ENCODE measurements around the gene KCNK4.
A peak's percentile ranks its signal among the peaks of the same experiment; 100 is the strongest.

Gene KCNK4

GRCh38 chr11:64297699-64298358 is 6.7 kb downstream of the KCNK4 start:
- peaks cover 97% of the 10 kb centered on the region for H3K27me3 Mint-ChIP-seq (ENCODE audit: low read depth)
- H3K9me3 Mint-ChIP-seq: no peaks in the 10 kb centered on the region
- H3K4me3 Mint-ChIP-seq: no peak overlapping the region
- no peaks in the 10 kb centered on the region for H3K36me3 Mint-ChIP-seq (ENCODE audit: low read depth)
- no peak overlapping the region for H3K27ac Mint-ChIP-seq
- H3K4me1 Mint-ChIP-seq: peaks cover 5% of the 10 kb centered on the region
- TF ChIP-seq CTCF (IDR thresholded peaks at IDR 0.05; ENCODE audit: unreplicated experiment in 3 of 3): no peak

GRCh38 chr11:64298966-64299846 is 8.1 kb downstream of the KCNK4 start:
- H3K9me3 Mint-ChIP-seq: no peaks in the 10 kb centered on the region
- H3K4me1 Mint-ChIP-seq: peaks cover 7% of the 10 kb centered on the region
- peaks cover 91% of the 10 kb centered on the region for H3K27me3 Mint-ChIP-seq (ENCODE audit: low read depth)
- H3K36me3 Mint-ChIP-seq (ENCODE audit: low read depth): no peaks in the 10 kb centered on the region
- H3K27ac Mint-ChIP-seq: no peak overlapping the region
- no peak for TF ChIP-seq CTCF (IDR thresholded peaks at IDR 0.05; ENCODE audit: unreplicated experiment in 3 of 3)
- H3K4me3 Mint-ChIP-seq: peak overlapping the region; percentile 62 to 76 (median 75)

GRCh38 chr11:64299847-64300648 is 8.9 kb downstream of the KCNK4 start, which contains the start of gene CATSPERZ:
TSS of gene CATSPERZ (plus strand) at chr11:64300358. CDS start at chr11:64300411, 53 bp downstream.
- no peaks in the 10 kb centered on the region for H3K36me3 Mint-ChIP-seq (ENCODE audit: low read depth)
- peak within 1 kb of the TSS; percentile 62 to 76 (median 75) for H3K4me3 Mint-ChIP-seq
- H3K9me3 Mint-ChIP-seq: no peaks in the 10 kb centered on the region
- peaks cover 14% of the 10 kb centered on the region for H3K4me1 Mint-ChIP-seq
- H3K27ac Mint-ChIP-seq: no peak within 1 kb of the TSS
- no peak for TF ChIP-seq CTCF (IDR thresholded peaks at IDR 0.05; ENCODE audit: unreplicated experiment in 3 of 3)
- peaks cover 91% of the 10 kb centered on the region for H3K27me3 Mint-ChIP-seq (ENCODE audit: low read depth)

- peaks cover 26% of the 10 kb centered on the region for H3K4me1 Mint-ChIP-seq
- H3K36me3 Mint-ChIP-seq (ENCODE audit: low read depth): no peaks in the 10 kb centered on the region
- no peak for TF ChIP-seq CTCF (IDR thresholded peaks at IDR 0.05; ENCODE audit: unreplicated experiment in 3 of 3)
- no peak overlapping the region for H3K27ac Mint-ChIP-seq
- peak overlapping the region; percentile 93 to 94 (median 93) for H3K4me3 Mint-ChIP-seq
- peaks cover 60% of the 10 kb centered on the region for H3K27me3 Mint-ChIP-seq (ENCODE audit: low read depth)
- no peaks in the 10 kb centered on the region for H3K9me3 Mint-ChIP-seq
Observed at GRCh38 chr11:64303109-64304031, 12.3 kb downstream of the KCNK4 start.

- no peak for TF ChIP-seq CTCF (IDR thresholded peaks at IDR 0.05; ENCODE audit: unreplicated experiment in 3 of 3)
- no peaks in the 10 kb centered on the region for H3K36me3 Mint-ChIP-seq (ENCODE audit: low read depth)
- H3K27me3 Mint-ChIP-seq (ENCODE audit: low read depth): peaks cover 54% of the 10 kb centered on the region
- H3K9me3 Mint-ChIP-seq: no peaks in the 10 kb centered on the region
- peaks cover 26% of the 10 kb centered on the region for H3K4me1 Mint-ChIP-seq
- peak overlapping the region; percentile 93 to 94 (median 93) for H3K4me3 Mint-ChIP-seq
- H3K27ac Mint-ChIP-seq: peak overlapping the region; percentile 69 to 97 (median 94)
Observed at GRCh38 chr11:64304032-64304315, 12.9 kb downstream of the KCNK4 start.
